Stimulated activated CD8-positive, alpha-beta memory T cell treated with anti-CD3 and anti-CD28 coated beads, Interleukin-2, amount 100 ng/mL, for 1 hour (primary cell): ENCODE measurements around the gene CACNA1A.
"Not testable (repeated sequence)": the region's sequence is repeated elsewhere in the genome, so short reads cannot be mapped to it uniquely, and the experiment has no call there.

Experiments
- DNase-seq, 2 donors: peaks; one replicate each; pipeline ENCODE4 v3.0.0-alpha.2; 2020; ENCODE audit warnings: low read depth in 2 of 2

The CACNA1A gene

DNA sequence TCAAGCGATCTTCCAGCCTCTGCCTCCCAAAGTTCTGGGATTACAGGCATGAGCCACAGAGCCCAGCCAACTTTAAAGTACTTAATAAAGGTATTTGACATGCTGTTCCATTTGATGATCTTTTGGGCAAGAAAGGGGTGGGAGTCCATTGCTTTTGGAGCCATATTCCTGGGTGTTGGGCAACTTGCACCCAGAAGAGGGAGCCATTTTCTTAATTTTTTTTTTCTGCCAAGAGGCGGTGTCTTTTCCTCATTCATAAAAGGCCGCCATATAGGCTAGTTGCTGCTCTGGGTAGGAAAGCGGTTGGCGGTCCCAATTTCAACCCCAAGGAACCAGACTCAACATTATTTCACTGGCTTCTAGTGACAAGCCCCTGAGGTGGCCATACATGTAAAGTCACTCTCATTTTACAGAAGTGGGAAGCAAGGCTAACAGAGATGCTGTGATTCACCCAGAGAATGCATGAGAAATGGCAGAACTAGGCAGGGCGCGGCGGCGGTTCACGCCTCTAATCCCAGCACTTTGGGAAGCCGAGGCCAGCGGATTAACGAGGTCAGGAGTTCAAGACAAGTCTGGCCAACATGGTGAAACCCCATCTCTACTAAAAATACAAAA is 139.6 kb downstream of the CACNA1A start:
- DNase-seq: no peak

- no peak for DNase-seq
Measured at GRCh38 chr19:13363954-13364353, 142.3 kb downstream of the CACNA1A start.

GRCh38 chr19:13363245-13363644 is 143.0 kb downstream of the CACNA1A start:
- DNase-seq: no peak

- no peak for DNase-seq
Measured at GRCh38 chr19:13362668-13363067, 143.6 kb downstream of the CACNA1A start.

DNA sequence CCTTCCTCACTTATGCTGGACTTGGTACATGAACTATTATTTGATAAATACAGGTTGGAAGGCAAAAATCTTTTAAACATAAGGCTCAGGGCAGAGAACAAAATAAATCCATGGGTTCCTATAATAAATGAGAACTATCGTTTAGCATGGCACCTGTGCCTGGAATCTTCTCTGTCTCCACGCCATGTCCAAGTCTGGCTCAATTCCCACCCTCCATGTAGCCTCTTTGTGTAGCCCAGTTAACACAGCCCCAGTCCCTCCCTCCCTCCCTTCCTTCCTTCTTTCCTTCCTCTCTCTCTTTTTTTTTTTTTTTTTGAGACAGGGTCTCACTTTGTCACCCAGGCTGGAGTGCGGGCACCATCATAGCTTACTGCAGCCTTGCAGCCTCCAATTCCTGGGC is 144.6 kb downstream of the CACNA1A start:
- DNase-seq: not testable (repeated sequence)

DNA sequence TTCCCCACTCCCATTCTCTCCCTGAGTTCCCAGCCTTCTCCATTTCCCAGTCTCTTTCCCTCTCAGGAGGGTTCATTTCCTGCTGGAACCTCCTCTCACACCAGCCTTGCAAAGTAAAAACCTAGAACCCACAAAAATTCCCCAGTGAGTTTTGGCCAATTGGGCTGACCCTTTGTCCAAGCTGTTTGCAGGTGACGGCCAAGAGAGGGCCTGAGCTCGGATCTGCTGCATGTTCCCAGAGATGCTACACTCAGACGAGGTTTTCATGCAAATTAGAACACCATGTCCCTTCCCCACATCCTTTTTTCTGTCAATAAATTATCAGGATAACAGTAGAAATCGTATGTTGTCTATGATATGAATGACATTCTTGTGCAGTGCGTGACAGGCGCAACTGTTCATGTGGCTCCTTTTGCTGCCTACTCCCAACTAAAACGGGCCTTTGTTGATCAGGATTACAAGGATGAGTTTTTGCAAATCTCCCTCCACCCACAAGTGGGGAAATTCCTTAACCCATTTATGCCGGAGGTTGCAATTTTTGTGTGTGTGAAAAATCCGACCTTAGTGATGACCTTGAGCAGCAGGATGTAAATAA is 149.5 kb downstream of the CACNA1A start:
- DNase-seq: no peak

DNA sequence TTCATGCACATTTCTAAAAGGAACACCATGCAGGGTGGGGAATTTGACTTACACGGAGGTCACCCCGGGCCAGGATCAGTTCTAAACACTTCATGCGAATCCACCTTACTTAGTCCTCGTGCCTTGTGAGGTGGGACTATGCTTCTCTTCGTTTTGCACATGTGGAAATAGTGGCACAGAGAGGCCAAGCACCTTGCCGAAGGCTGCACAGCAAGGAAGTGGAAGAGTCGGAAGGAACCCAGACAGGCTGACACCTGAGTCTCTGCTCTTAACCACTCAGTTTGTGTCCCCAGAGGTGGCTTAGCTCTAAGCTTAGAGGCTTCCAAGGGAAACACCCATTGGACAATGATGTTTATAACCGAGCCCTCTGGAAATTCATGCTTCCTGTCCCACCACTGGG is 150.1 kb downstream of the CACNA1A start:
- DNase-seq: no peak

DNA sequence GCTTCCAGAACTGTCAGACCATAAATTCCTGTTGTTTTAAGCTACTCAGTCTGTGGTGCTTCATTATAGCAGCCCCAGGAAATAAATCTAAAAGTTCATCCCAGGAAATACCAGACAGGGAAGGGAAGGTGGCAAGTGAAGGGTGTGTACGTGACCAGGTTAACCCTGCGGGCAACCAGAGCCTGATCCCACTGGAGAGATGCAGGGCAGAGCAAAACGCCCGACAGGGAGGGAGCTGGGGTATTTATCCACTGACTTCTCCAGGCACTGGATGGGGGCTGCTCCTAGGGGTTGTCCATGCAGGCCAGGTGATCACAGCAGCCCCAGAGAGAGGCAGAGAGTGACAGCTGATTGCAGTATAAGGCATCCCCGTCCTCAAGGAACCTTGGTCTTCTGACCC is 150.9 kb downstream of the CACNA1A start:
- DNase-seq: no peak

- no peak for DNase-seq
Measured at GRCh38 chr19:13353625-13354024, 152.7 kb downstream of the CACNA1A start.

GRCh38 chr19:13350759-13351158 is 155.5 kb downstream of the CACNA1A start:
- DNase-seq: no peak

DNA sequence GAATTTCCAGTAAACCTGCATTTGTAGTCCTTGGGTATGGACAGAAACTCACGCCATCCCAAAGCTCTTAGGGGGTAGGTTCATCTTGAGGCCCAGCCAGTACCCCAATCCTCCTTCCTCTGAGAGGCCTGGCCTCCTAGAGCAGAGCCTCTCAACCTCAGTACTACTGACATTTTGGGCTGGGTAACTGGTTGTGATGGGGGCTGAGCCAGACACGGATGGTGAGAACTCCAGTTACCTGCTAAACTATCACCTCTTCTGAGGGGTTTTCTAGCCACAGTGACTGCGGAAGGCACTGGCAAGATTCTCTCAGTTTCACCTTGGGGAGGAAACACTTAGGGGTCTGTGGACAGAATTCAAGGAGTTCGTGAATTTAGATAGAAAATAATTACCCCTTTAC is 156.2 kb downstream of the CACNA1A start:
- no peak for DNase-seq

- DNase-seq: no peak
Measured at GRCh38 chr19:13347367-13347766, 158.9 kb downstream of the CACNA1A start.

DNA sequence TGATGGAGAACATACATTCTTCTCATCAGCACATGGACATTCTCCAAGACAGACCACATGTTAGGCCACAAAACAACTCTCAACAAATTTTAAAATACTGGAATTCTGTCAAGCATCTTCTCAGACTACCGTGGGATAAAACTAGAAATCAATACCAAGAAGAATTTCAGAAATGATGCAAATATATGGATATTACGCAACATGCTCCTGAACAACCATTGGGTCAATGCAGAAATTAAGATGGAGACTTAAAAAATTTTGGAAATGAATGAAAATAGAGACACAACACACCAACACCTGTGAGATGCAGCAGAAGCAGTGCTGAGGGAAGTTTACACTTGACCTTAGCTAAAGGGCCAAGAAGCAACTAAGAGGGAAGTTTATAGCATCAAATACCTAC is 162.8 kb downstream of the CACNA1A start:
- DNase-seq: no peak

DNA sequence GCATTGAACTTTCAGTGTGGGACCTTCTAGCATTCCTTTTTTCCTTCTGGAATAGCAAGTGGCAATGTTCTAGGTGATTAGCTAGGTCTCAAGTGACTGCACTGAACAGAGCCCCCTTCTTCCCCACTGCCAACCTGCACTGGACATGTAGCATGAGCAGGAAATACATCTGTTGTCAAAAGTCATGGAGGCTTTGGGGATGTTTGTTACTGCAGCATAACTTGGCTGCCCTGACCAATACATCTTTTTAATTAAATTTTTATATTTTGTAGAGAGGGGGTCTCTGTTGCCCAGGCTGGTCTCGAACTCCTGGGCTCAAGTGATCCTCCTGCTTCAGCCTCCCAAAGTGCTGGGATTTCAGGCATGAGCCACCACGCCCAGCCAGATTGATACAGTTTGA is 163.6 kb downstream of the CACNA1A start:
- DNase-seq: no peak

DNA sequence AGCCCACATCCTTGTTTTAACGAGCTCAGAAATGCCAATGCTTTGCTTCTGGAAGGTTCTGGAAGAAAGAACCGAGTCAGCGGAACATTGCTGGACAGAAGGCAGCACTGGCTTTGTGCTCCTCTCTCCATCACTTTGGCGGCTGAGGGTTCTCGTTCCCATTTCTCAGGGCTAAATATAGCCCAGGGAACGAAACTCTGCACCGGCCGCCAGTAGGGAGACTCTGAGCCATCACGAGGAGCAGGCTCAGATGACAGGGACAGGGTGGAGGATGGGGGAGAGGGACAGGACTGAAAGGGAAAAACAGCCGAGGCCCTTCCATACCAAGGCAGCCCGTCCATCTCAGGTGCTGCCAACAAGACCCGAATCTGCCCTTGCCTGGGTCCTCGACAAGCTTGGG is 166.4 kb downstream of the CACNA1A start:
- DNase-seq: no peak

- no peak for DNase-seq
Measured at GRCh38 chr19:13337181-13337580, 169.1 kb downstream of the CACNA1A start.

- no peak for DNase-seq
Measured at GRCh38 chr19:13334801-13335481, 171.3 kb downstream of the CACNA1A start.

DNA sequence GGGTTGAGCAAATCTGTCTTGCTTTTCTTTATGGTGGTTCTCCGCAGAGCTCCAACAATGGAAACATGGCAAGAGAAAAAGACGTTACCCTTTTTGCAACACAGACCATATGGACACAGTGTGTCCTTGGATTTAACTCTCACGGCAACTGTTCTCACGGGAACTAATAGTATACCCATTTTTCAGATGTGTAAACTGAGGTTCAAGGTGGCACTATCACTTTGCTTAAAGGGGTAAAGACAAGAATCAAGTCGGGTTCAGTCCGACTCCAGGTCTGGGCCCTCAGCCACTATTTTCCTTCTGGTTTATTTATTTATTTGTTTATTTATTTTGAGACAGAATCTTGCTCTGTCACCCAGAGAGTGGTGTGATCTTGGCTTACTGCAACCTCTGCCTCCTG is 176.0 kb downstream of the CACNA1A start:
- no peak for DNase-seq

GRCh38 chr19:13329766-13330165 is 176.5 kb downstream of the CACNA1A start:
- no peak for DNase-seq

GRCh38 chr19:13328241-13328640 is 178.0 kb downstream of the CACNA1A start:
- DNase-seq: no peak

GRCh38 chr19:13319526-13319925 is 186.8 kb downstream of the CACNA1A start:
- no peak for DNase-seq

- DNase-seq: no peak
Measured at GRCh38 chr19:13318190-13318589, 188.1 kb downstream of the CACNA1A start.

DNA sequence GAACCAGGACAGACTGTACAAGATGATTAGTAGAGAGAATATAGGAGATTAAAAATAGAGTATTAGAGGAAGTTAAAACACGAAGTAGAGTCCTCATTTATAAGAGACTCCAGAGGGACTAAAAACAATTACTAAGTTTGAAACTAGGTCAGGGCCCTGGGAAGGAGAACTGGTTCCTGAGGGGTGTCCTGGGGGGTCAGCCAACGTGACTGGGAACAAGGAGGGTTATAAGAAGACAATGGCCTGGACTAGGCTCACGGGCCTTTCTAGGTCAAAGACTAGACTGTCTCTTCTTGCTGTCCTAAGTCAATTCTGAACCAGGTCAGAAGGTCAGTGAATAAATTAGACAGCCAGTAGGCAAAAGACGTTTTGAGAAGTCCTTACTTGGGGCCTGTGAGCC is 190.8 kb downstream of the CACNA1A start:
- DNase-seq: no peak
